ENCODE results near the gene DMRT1.

The DMRT1 gene

GRCh38 chr9:971901-972500 is 130.5 kb downstream of the DMRT1 start:
- DNase-seq (ENCODE audit: low read depth in 2 of 2) = no peak

GRCh38 chr9:972501-973294 is 131.2 kb downstream of the DMRT1 start:
- no peak for DNase-seq (ENCODE audit: low read depth in 2 of 2)

GRCh38 chr9:973295-973834 is 131.9 kb downstream of the DMRT1 start:
- DNase-seq (ENCODE audit: low read depth in 2 of 2) = no peak

GRCh38 chr9:974031-974995 is 132.8 kb downstream of the DMRT1 start:
- DNase-seq (ENCODE audit: low read depth in 2 of 2) = no peak

- DNase-seq (ENCODE audit: low read depth in 2 of 2) = no peak
Measured at GRCh38 chr9:974996-975739, 133.7 kb downstream of the DMRT1 start.

- no peak for DNase-seq (ENCODE audit: low read depth in 2 of 2)
Measured at GRCh38 chr9:975740-976257, 134.3 kb downstream of the DMRT1 start.

- no peak for DNase-seq (ENCODE audit: low read depth in 2 of 2)
Measured at GRCh38 chr9:976258-976942, 134.9 kb downstream of the DMRT1 start, which contains the start of gene DMRT3. TSS of gene DMRT3 (plus strand) at chr9:976655. CDS start at chr9:977002, 347 bp downstream.

GRCh38 chr9:976943-977837 is 135.7 kb downstream of the DMRT1 start:
- DNase-seq (ENCODE audit: low read depth in 2 of 2) = no peak

GRCh38 chr9:977838-978830 is 136.6 kb downstream of the DMRT1 start:
- no peak for DNase-seq (ENCODE audit: low read depth in 2 of 2)

- no peak for DNase-seq (ENCODE audit: low read depth in 2 of 2)
Measured at GRCh38 chr9:979983-980382, 138.5 kb downstream of the DMRT1 start.

GRCh38 chr9:980640-981039 is 139.1 kb downstream of the DMRT1 start:
- no peak for DNase-seq (ENCODE audit: low read depth in 2 of 2)

GRCh38 chr9:981491-981898 is 140.0 kb downstream of the DMRT1 start:
- no peak for DNase-seq (ENCODE audit: low read depth in 2 of 2)

- no peak for DNase-seq (ENCODE audit: low read depth in 2 of 2)
Measured at GRCh38 chr9:982394-983230, 141.1 kb downstream of the DMRT1 start.

- no peak for DNase-seq (ENCODE audit: low read depth in 2 of 2)
Measured at GRCh38 chr9:994005-994404, 152.5 kb downstream of the DMRT1 start.

- DNase-seq (ENCODE audit: low read depth in 2 of 2) = no peak
Measured at GRCh38 chr9:995192-995591, 153.7 kb downstream of the DMRT1 start.

GRCh38 chr9:995781-996180 is 154.3 kb downstream of the DMRT1 start:
- no peak for DNase-seq (ENCODE audit: low read depth in 2 of 2)
